GM13976 (cell line): ENCODE results near the gene ACSL1.

Experiments used
- DNase-seq: peaks from one replicate; pipeline ENCODE4 v3.0.0; 2012; ENCODE audit warnings: low spot score
- CTCF ChIP-seq: IDR thresholded peaks from 2 replicates; pipeline ENCODE4 v1.5.1; 2012; ENCODE audit warnings: borderline replicate concordance, mild to moderate bottlenecking; ENCODE audit not compliant: insufficient read depth; ENCODE audit errors: extremely low read depth, missing control alignments, control extremely low read depth
- in situ Hi-C: fragments of 300-500 bp; cut with MboI; formaldehyde crosslinking; loops from one replicate; pipeline ENCODE4 v1.12.0; 2022; ENCODE audit warnings: low sequenced_read_pairs, mixed read lengths, inconsistent platforms; ENCODE audit not compliant: unreplicated experiment

Gene ACSL1

GRCh38 chr4:184728858-184729257 is 96.9 kb downstream of the ACSL1 start:
- DNase-seq = no peak
- in situ Hi-C loops = no loop called here
- TF ChIP-seq CTCF = no peak

- in situ Hi-C loops = no loop called here
- TF ChIP-seq CTCF = no peak
- DNase-seq = no peak
Measured at GRCh38 chr4:184727430-184727829, 98.3 kb downstream of the ACSL1 start.

GRCh38 chr4:184722798-184723197 is 103.0 kb downstream of the ACSL1 start:
- in situ Hi-C loops = no loop called here
- no peak for DNase-seq
- no peak for TF ChIP-seq CTCF

- TF ChIP-seq CTCF = no peak
- no peak for DNase-seq
- in situ Hi-C loops = no loop called here
Measured at GRCh38 chr4:184721254-184721653, 104.5 kb downstream of the ACSL1 start.

- in situ Hi-C loops = no loop called here
- DNase-seq = no peak
- no peak for TF ChIP-seq CTCF
Measured at GRCh38 chr4:184719407-184719806, 106.4 kb downstream of the ACSL1 start.

- DNase-seq = no peak
Measured at GRCh38 chr4:184715526-184715925, 110.2 kb downstream of the ACSL1 start.

More at GRCh38 chr4:184715526-184715925, 110.2 kb downstream of the ACSL1 start:
- TF ChIP-seq CTCF = no peak
- in situ Hi-C loops = no loop called here
